Measurements from ENCODE around the gene PTPRM.

- TF ChIP-seq TAF1 (IDR thresholded peaks at IDR 0.05; ENCODE audit: low read depth, low read length), result no peak
- no peak for TF ChIP-seq POLR2A (IDR thresholded peaks at IDR 0.05; ENCODE audit: low read depth, low read length)
- no peak for TF ChIP-seq PAX5 (IDR thresholded peaks at IDR 0.05; ENCODE audit: insufficient read depth, low read length, severe bottlenecking)
- TF ChIP-seq POLR2AphosphoS5 (IDR thresholded peaks at IDR 0.05; ENCODE audit: low read depth, low read length), result no peak
Measured at GRCh38 chr18:8140841-8141501, 573.9 kb downstream of the PTPRM start.

All from GM12891 (cell line).